Kidney epithelial cell (primary cell): ENCODE results near the gene DRC3. TPM values are rescaled to one million over a fixed set of nuclear protein-coding genes. Genes with fewer than 3 reads are reported as not detected.

Experiments
- DNase-seq: peaks from one replicate; pipeline ENCODE4 v3.0.0-alpha.2; 2010; ENCODE audit warnings: low read depth
- H3K27me3 ChIP-seq: 2 replicates; pipeline ENCODE4 v1.6.0; 2011; ENCODE audit warnings: low read length; ENCODE audit not compliant: control insufficient read depth, insufficient read depth
- H3K36me3 ChIP-seq: 2 replicates; pipeline ENCODE4 v1.5.1; 2011; ENCODE audit warnings: low read length; ENCODE audit not compliant: control insufficient read depth, insufficient read depth
- H3K4me3 ChIP-seq: 2 replicates; pipeline ENCODE4 v1.5.1; 2011; ENCODE audit warnings: low read depth, mild to moderate bottlenecking, control low read depth, low read length
- CTCF ChIP-seq: IDR thresholded peaks from 2 replicates; pipeline ENCODE4 v1.5.1; 2011; ENCODE audit warnings: mild to moderate bottlenecking, moderate library complexity, low read length, control low read depth, inconsistent platforms; ENCODE audit not compliant: insufficient read depth, poor library complexity, severe bottlenecking
- total RNA-seq: library from RNA; depleted of rRNA; stranded (reverse); fragments of >200 nt; gene quantifications from 2 replicates; pipeline ENCODE4 v1.2.3, GENCODE V29; 2015

The DRC3 gene
- total RNA-seq, 1 donor from 2014 or later: 3.9 TPM

GRCh38 chr17:18002171-18002570 lies 29.5 kb downstream of the DRC3 start:
- DNase-seq: no peak
- no peaks in the 10 kb centered on the region for H3K36me3 ChIP-seq
- H3K27me3 ChIP-seq: no peaks in the 10 kb centered on the region
- no peak overlapping the region for H3K4me3 ChIP-seq
- no peak for TF ChIP-seq CTCF

- H3K4me3 ChIP-seq: no peak overlapping the region
- no peaks in the 10 kb centered on the region for H3K27me3 ChIP-seq
- no peak for DNase-seq
- TF ChIP-seq CTCF: no peak
- no peaks in the 10 kb centered on the region for H3K36me3 ChIP-seq
Measured at GRCh38 chr17:18004345-18004744, 31.7 kb downstream of the DRC3 start.

GRCh38 chr17:18004884-18005305 lies 32.2 kb downstream of the DRC3 start:
- H3K27me3 ChIP-seq: no peaks in the 10 kb centered on the region
- no peaks in the 10 kb centered on the region for H3K36me3 ChIP-seq
- H3K4me3 ChIP-seq: no peak overlapping the region
- TF ChIP-seq CTCF: peak; percentile 60
- DNase-seq: no peak

- DNase-seq: no peak
- Histone ChIP-seq H3K4me3 (no peak overlapping the region), H3K27me3 (no peaks in the 10 kb centered on the region), H3K36me3 (no peaks in the 10 kb centered on the region)
- no peak for TF ChIP-seq CTCF
Measured at GRCh38 chr17:18005496-18005895, 32.8 kb downstream of the DRC3 start.

- no peak overlapping the region for H3K4me3 ChIP-seq
- DNase-seq: no peak
- TF ChIP-seq CTCF: no peak
- no peaks in the 10 kb centered on the region for H3K27me3 ChIP-seq
- peaks cover 1% of the 10 kb centered on the region for H3K36me3 ChIP-seq
Measured at GRCh38 chr17:18006495-18007239, 34.0 kb downstream of the DRC3 start.
